ENCODE results near the gene RBMXL2. TPM values are rescaled to one million over a fixed set of nuclear protein-coding genes. Genes with fewer than 3 reads are reported as not detected.

The RBMXL2 gene
- not detected in 2 replicates for total RNA-seq (2014; rRNA removed; shearing (Covaris generic); ENCODE audit: low replicate concordance)

DNA sequence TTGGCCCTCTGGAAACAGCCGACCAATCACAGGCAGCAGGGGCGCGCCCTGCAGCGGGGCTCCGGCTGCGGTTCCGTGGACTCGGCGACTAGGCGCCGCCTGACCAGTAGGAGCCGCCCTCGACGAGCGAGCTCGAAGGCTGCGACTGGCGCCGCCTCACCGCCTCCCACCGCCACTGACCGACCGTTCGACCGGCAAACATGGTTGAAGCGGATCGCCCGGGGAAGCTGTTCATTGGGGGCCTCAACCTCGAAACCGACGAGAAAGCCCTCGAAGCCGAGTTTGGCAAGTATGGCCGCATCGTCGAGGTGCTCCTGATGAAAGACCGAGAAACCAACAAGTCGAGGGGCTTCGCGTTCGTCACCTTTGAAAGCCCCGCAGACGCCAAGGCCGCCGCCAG, at the start of gene RBMXL2:
Gene RBMXL2 (plus strand): TSS at position 78 of the 400 bp plus-strand sequence. CDS start 123 bp downstream, at position 201.
- in situ Hi-C loops (cut with HindIII; ENCODE audit: low pct_unique_long_range_greater_than_20kb, low sequenced_read_pairs) = no loop called here
- no peak for DNase-seq (ENCODE audit: low read depth)

DNA sequence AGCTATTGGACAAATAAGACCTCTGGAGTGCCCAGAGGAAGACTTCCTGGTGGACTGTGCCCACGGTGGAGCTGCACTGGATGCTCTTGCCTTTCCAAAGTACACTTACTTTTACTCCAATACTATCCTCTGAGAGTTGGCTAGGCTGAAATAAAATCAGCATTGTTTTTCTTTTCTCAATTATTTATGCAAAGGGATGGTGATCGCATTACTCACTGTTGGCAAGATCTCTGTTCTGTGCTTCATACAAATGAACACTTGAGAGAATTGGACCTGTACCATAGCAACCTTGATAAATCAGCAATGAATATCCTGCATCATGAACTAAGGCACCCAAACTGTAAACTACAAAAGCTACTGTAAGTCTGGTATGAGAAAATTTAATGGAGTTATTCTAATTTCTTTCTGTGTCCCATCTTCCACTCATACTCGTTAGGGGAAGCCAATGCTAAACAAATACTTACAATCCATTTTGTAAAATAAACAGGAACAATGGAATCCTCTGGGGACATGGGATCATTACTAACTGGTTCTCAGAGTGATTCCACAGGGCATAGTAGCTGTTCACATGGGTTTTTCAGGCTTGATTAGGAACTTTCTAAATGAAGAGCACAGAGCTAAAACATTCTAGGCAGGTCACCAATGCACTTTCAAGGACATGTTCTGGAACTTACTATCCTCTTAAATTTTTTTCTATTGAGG, 42.2 kb upstream of the RBMXL2 start:
- in situ Hi-C loops (cut with HindIII; ENCODE audit: low pct_unique_long_range_greater_than_20kb, low sequenced_read_pairs) = no loop called here
- no peak for DNase-seq (ENCODE audit: low read depth)

DNA sequence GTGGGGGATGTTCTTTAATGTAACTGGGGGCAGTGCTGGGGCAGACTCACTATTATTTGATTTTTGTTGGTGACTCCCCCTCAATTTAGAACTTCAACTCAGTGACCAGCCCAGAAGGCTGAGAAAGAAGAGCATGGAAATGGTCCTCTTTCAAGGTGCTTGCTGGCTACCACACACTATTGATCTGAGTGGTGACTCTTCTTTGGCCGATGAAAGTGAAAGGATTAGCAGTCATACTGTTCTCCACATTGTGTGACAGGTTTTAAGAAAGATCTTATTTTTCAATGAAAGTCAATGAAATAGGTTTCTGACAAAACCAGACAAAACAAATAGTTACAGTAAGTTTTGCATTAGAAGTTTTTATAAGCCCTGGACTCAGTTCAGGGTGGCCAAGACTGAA, 38.6 kb upstream of the RBMXL2 start:
- no peak for DNase-seq (ENCODE audit: low read depth)
- in situ Hi-C loops (cut with HindIII; ENCODE audit: low pct_unique_long_range_greater_than_20kb, low sequenced_read_pairs) = no loop called here

DNA sequence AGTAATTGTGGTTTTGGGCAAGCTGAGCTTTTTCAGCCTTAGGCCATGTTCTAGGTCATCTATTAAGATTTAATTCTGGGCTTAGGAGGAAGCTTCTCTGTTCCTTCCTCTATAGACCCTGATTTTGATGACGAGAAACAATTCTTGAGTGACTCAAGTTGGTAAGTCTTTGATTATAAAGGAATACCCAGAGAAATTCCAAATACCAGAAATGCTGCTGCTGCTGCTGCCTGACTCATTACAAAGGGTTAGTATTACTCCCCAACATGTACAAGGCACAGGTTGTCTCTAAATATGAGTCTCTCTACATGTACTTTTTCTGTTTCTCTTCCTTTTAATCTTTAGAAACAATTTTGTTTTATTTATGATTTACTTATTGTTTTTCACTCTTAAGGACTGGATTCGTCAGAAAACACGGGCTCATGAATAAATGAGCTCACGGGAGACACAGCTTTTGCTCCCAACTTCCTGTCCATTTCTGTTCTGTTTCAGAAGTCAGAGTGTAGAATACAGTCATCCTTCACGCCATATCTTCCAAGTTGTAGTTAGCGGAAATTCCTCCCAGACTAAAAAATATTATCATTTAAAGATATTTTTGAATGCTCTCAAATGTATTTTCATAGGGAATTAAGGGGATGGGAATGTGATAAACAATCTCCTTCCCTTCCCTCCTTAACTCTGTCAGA, 31.8 kb upstream of the RBMXL2 start:
- no peak for DNase-seq (ENCODE audit: low read depth)
- in situ Hi-C loops (cut with HindIII; ENCODE audit: low pct_unique_long_range_greater_than_20kb, low sequenced_read_pairs) = no loop called here

DNA sequence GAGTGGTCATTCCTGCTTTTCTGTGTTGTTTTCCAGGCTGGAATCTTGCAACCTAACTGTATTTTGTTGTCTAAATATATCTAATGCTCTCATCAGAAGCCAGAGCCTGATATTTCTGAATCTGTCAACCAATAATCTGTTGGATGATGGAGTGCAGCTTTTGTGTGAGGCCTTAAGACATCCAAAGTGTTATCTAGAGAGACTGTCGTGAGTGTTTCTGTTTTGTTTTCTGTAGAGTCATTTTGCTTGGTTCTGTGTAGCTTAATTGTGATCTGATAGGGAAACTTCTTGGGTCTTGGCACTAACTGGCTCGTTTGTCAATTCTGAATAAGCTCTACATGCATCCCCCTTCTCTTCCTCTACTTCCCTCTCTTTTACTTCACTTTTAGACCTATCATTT, 31.2 kb upstream of the RBMXL2 start:
- DNase-seq (ENCODE audit: low read depth) = no peak
- in situ Hi-C loops (cut with HindIII; ENCODE audit: low pct_unique_long_range_greater_than_20kb, low sequenced_read_pairs) = no loop called here

DNA sequence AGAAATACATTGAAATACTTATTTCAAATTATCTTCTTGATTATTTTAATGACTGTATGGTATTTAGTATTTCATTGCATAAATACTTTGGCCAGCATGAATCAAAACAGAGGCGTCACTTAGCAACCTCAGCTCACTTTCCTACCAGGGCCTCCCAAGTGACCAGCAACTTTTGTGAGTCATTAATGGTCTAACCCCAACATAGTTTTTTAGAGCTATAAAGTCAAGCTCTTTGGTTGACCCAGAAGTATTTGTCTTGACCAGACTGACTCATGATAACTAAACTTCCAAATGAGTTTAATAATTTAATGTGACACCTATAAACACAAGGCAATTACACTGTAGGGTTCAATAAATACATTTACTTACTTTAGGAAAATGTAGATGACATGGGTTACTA, 27.9 kb upstream of the RBMXL2 start:
- DNase-seq (ENCODE audit: low read depth) = no peak
- in situ Hi-C loops (cut with HindIII; ENCODE audit: low pct_unique_long_range_greater_than_20kb, low sequenced_read_pairs) = no loop called here

DNA sequence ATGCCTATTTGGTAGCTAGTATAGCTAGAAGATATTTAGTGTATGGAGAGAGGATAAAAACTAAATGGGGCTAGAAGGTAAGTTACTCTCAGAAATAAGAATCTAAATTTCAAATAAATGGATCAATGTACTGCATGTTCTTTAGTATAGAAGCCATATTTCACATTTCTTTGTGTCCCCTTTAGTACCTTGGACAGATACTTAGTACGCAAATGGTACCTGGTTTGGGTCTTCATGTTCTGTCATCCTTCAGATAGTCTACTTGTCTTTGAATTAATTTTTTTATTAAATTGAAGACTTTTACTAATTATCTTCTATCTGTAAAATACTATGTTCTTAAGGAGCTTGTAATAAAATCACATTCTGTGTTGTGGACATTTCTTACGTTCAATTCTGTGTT, 26.3 kb upstream of the RBMXL2 start:
- in situ Hi-C loops (cut with HindIII; ENCODE audit: low pct_unique_long_range_greater_than_20kb, low sequenced_read_pairs) = no loop called here
- no peak for DNase-seq (ENCODE audit: low read depth)

DNA sequence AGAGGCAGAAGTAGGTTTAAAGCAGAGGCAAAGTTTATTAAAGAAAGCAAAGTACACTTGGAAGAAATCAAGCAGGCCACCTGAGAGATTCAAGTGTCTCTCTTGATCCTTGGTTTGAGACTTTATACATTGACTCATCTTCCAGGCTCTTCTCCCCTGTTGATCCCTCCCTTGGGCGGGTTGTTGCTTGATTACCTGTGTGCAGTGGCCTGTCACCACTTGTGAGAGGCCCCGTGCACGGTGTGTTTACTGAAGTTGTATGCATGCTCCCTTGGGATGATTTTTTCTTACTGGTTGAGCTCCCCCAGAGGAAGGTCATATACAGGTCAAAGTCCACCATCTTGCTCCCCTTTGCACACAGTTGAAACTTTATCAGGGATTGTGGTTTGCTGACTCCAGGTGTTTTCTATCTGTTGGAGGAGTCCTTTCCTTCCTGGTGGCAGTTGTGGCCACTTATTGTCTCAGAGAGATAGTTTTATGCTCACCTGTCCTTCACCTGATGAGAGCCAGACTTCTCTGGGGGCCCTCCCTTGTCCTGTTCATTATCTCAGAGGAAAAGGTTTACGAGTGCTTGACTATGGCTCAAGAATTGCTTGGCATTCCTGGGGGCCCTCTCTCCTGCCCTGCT, 16.3 kb upstream of the RBMXL2 start:
- DNase-seq (ENCODE audit: low read depth) = no peak
- in situ Hi-C loops (cut with HindIII; ENCODE audit: low pct_unique_long_range_greater_than_20kb, low sequenced_read_pairs) = no loop called here

DNA sequence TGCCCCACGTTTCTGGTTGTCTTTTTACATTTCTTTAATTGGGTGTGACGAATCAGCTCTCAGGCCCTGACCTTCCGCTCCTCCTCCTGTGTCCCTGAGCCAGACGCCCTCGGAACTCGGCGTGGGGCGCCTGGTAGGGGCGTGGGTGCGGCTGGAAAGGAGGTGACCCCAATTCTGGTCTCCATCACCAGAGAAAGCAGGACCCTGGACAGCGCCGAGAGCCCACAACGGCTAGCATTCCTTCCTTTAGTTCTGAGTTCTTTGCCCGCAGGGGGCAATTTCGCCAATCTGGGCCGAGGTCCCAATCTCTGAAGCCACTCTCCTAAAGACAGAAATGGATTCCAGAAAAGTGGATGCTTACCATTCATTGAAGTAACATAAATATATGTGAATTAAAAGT, 11.7 kb upstream of the RBMXL2 start:
- DNase-seq (ENCODE audit: low read depth) = no peak
- in situ Hi-C loops (cut with HindIII; ENCODE audit: low pct_unique_long_range_greater_than_20kb, low sequenced_read_pairs) = no loop called here

DNA sequence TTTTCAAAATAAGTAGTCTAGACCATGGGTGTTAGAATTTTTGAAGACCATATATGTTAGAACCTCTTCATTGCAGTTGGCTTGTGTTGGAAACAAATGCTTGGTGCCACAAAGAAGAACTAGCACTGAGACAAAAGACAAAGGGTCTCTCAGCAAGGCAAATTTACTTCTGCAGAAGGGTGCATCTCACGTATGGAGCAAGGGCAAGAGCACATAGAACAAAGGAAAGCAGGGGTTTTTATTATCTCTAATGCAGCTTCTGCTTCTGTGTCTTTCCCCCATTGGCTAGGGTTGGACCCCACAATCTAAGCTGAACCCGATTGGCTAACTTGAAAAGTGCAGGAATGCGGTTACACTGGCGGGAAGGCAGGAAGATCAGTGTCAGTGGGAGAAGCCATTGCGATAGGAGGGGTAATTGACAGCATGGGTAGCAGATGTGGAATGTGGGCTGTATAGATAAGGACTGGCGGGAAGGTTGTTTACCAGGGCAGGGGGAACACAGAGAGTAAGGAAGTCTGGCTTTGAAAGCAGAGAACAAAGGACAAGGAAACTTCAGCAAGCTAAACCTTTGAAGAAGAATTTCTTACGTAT, 9.2 kb upstream of the RBMXL2 start:
- in situ Hi-C loops (cut with HindIII; ENCODE audit: low pct_unique_long_range_greater_than_20kb, low sequenced_read_pairs) = no loop called here
- DNase-seq (ENCODE audit: low read depth) = no peak

DNA sequence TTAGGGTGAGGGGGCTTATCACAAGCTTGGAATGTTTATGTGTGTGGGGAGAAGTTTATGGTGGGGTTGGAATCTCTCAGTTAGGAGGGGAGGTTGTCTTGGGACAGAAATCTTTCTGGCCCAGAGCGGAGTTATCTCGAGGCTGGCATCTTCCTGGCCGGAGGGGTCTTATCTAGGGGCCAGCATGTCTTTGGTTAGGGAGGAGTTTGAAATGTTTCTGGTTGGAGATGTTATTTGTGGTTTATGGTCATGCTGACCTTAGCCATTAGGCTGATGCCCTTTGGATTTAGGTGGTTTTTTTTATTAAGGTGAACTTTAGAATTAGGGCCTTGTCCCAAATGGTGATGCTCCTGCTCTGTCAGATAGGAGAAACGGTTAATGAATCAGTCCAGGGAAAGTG, 7.9 kb upstream of the RBMXL2 start:
- no peak for DNase-seq (ENCODE audit: low read depth)
- in situ Hi-C loops (cut with HindIII; ENCODE audit: low pct_unique_long_range_greater_than_20kb, low sequenced_read_pairs) = no loop called here

DNA sequence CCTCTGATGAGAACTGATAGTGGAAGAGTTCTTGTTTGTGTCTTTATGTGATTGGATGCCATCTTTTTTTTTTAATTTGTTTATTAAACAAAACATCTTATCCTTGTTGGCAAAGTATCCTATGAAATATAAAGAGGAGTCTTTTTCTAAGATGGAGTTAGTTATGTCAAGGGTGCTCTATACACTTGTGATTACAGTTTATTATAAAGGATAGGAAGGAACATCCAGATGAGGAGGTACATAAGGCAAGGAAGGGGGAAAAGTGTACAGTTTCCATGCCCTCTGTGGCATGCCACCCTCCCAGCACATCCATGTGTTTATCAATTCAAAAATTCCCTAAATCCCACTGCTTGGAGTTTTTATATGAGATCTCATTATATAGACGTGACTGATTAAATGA, 7.4 kb upstream of the RBMXL2 start:
- no peak for DNase-seq (ENCODE audit: low read depth)
- in situ Hi-C loops (cut with HindIII; ENCODE audit: low pct_unique_long_range_greater_than_20kb, low sequenced_read_pairs) = no loop called here

DNA sequence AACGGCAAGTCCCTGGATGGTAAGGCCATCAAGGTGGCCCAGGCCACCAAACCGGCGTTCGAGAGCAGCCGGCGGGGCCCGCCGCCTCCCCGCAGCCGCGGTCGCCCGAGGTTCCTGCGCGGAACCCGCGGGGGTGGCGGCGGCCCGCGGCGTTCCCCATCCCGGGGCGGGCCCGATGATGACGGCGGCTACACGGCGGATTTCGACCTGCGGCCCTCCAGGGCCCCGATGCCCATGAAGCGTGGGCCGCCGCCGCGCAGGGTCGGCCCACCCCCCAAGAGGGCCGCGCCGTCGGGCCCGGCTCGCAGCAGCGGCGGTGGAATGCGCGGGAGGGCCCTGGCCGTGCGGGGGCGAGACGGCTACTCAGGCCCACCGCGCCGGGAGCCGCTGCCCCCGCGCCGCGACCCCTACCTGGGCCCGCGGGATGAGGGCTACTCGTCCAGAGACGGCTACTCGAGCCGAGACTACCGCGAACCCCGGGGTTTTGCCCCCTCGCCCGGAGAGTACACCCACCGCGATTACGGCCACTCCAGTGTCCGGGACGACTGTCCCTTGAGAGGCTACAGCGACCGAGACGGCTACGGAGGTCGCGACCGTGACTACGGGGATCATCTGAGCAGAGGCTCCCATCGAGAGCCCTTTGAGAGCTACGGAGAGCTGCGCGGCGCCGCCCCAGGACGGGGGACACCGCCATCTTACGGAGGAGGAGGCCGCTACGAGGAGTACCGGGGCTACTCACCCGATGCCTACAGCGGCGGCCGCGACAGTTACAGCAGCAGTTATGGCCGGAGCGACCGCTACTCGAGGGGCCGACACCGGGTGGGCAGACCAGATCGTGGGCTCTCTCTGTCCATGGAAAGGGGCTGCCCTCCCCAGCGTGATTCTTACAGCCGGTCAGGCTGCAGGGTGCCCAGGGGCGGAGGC, 792 bp downstream of the RBMXL2 start:
- no peak for DNase-seq (ENCODE audit: low read depth)
- in situ Hi-C loops (cut with HindIII; ENCODE audit: low pct_unique_long_range_greater_than_20kb, low sequenced_read_pairs) = no loop called here

DNA sequence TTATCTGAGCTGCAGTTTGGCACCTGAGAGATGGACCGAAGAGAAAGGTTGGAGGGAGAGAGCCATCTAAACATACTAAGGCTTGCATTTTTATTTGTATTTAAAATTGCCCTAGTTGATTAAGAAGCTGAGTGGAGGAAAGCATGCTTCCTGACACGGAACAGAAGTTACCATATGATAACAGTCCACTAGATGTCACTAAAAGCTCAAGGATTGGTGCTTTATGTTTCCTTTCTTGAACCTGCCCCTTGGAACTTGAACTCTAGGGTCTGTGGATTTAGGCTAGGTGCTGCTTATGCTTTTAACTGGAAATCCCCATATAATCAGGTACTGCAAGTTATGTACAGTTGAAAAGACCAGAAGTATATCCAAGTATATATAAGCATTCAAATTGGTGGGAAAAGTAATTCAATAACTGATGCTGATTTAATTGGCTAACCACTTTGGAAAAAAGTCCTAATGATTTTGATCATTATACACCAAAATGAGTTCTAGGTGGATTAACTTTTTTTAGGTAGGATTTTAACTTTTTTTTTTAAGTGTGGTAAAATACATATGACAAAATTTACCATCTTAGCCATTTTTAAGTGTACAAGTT, 9.5 kb downstream of the RBMXL2 start:
- in situ Hi-C loops (cut with HindIII; ENCODE audit: low pct_unique_long_range_greater_than_20kb, low sequenced_read_pairs) = no loop called here
- DNase-seq (ENCODE audit: low read depth) = peak; percentile 27

DNA sequence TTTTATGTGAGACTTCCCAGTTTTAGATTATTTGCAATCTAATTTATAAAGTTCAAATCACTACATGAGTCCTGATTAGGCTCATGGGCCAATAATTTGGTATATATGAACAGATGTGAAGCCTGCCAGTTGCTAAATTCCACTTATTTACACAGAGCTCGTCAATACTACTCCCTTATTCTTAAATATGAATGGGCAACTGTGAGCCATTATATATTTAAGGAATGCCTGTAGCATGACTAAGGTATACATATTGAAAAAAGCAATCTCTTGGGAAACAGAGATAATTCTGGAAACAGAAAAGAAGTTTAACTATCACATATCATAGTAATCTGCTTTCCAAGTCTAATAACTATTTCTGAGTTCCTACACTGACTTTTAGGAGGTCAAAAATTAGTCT, 27.0 kb downstream of the RBMXL2 start:
- no peak for DNase-seq (ENCODE audit: low read depth)
- in situ Hi-C loops (cut with HindIII; ENCODE audit: low pct_unique_long_range_greater_than_20kb, low sequenced_read_pairs) = no loop called here

DNA sequence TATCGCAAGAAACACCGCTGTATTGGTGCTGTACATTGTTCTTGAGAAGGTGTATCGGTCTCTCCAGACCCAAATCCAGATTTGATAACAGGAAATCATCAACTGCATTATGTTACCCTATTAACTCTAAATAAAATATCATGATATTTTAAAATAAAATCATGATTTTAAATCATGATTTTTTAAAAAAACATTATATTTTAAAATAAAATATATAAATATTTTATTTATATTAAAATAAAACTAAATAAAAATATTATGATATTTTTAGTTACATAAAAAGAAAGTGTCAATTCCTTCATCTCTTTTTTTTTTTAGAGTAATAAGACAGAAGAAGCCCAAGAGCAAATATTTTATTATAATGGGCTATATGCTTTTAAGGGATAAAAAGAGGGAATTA, 27.6 kb downstream of the RBMXL2 start:
- DNase-seq (ENCODE audit: low read depth) = no peak
- in situ Hi-C loops (cut with HindIII; ENCODE audit: low pct_unique_long_range_greater_than_20kb, low sequenced_read_pairs) = no loop called here

DNA sequence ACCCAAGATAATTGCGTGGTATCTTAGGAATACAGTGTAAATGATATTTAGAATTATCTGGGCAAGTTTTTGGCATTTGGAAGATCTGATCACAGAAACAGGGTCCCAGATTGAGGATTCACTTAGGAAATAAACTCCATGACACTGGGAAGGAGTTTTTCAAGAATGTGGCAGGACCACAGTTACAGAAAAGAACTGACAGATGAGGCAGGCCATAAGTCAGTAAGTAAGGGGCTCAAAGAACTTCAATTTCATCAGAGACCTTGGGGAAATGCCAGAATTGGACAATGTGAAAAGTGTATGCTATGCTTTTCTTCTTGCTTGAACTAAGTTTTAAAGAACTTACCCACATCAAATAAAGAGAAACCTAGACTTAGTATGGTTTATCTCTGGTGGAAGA, 49.3 kb downstream of the RBMXL2 start:
- in situ Hi-C loops (cut with HindIII; ENCODE audit: low pct_unique_long_range_greater_than_20kb, low sequenced_read_pairs) = no loop called here

More for the DNA sequence above, 49.3 kb downstream of the RBMXL2 start:
- no peak for DNase-seq (ENCODE audit: low read depth)
